ENCODE data around the gene LOXL3.

The LOXL3 gene

GRCh38 chr2:74505448-74506246, 48.1 kb downstream of the LOXL3 start:
- ATAC-seq, result no peak
- no peak for DNase-seq

- ATAC-seq (no peak), DNase-seq (no peak)
Measured at GRCh38 chr2:74504591-74504990, 49.2 kb downstream of the LOXL3 start.

- DNase-seq (no peak), ATAC-seq (no peak)
Measured at GRCh38 chr2:74503506-74504475, 50.0 kb downstream of the LOXL3 start.

GRCh38 chr2:74502720-74503505, 50.8 kb downstream of the LOXL3 start:
- ATAC-seq (peak; percentile 37), DNase-seq (peak; percentile 64)

GRCh38 chr2:74502147-74502719, 51.5 kb downstream of the LOXL3 start:
- DNase-seq (no peak), ATAC-seq (no peak)

- no peak for ATAC-seq
Measured at GRCh38 chr2:74501335-74502071, 52.2 kb downstream of the LOXL3 start.

GRCh38 chr2:74500578-74500946, 53.2 kb downstream of the LOXL3 start:
- ATAC-seq (no peak), DNase-seq (no peak)

More at GRCh38 chr2:74501335-74502071, 52.2 kb downstream of the LOXL3 start:
- DNase-seq, result no peak

GRCh38 chr2:74499940-74500577, 53.7 kb downstream of the LOXL3 start:
- no peak for DNase-seq
- ATAC-seq, result no peak

- ATAC-seq (peak; percentile 38), DNase-seq (peak; percentile 54)
Measured at GRCh38 chr2:74499267-74499939, 54.3 kb downstream of the LOXL3 start, which contains the start of gene LBX2. LBX2 (minus strand) TSS chr2:74499603; CDS start chr2:74499537, 66 bp downstream.

GRCh38 chr2:74498500-74499266, 55.1 kb downstream of the LOXL3 start:
- DNase-seq (peak; percentile 46), ATAC-seq (peak; percentile 66)

- DNase-seq (peak; percentile 39), ATAC-seq (no peak)
Measured at GRCh38 chr2:74497777-74498499, 55.8 kb downstream of the LOXL3 start.

GRCh38 chr2:74496997-74497776, 56.6 kb downstream of the LOXL3 start:
- no peak for ATAC-seq
- DNase-seq, result no peak

GRCh38 chr2:74495440-74495839, 58.3 kb downstream of the LOXL3 start:
- ATAC-seq, result no peak
- no peak for DNase-seq

- no peak for ATAC-seq
- no peak for DNase-seq
Measured at GRCh38 chr2:74493546-74493945, 60.2 kb downstream of the LOXL3 start.

- DNase-seq, result no peak
- ATAC-seq, result no peak
Measured at GRCh38 chr2:74491648-74492544, 61.8 kb downstream of the LOXL3 start.

GRCh38 chr2:74489906-74490305, 63.8 kb downstream of the LOXL3 start:
- no peak for DNase-seq
- no peak for ATAC-seq

Data from stimulated activated naive CD8-positive, alpha-beta T cell treated with anti-CD3 and anti-CD28 coated beads, Interleukin-15, Interleukin-2, amounts not matched to agents 100 U/mL and 50 U/mL, for 24 hours (primary cell).